GM23248 (cell line): Measurements from ENCODE around the gene TRAF3IP1. TPM values are rescaled to one million over a fixed set of nuclear protein-coding genes. Genes with fewer than 3 reads are reported as not detected.

Experiments used
- DNase-seq: peaks from one replicate; pipeline ENCODE4 v3.0.0-alpha.2; 2015
- H2AFZ ChIP-seq: fragments of 200-600 bp; sonication (generic); 2 replicates; pipeline ENCODE4 v1.6.1; 2016; ENCODE audit warnings: antibody characterized with exemption
- H3F3A ChIP-seq: fragments of 200-600 bp; sonication (generic); 2 replicates; pipeline ENCODE4 v1.6.1; 2016; ENCODE audit warnings: mild to moderate bottlenecking, antibody characterized with exemption, mixed run types; ENCODE audit not compliant: insufficient read depth
- H3K27ac ChIP-seq: fragments of 200-600 bp; sonication (generic); 2 replicates; pipeline ENCODE4 v1.5.1; 2016; ENCODE audit warnings: mild to moderate bottlenecking
- H3K27me3 ChIP-seq: fragments of 200-600 bp; sonication (generic); replicated peaks from 2 replicates; pipeline ENCODE4 v1.6.1; 2016; ENCODE audit warnings: mild to moderate bottlenecking; ENCODE audit not compliant: insufficient read depth
- H3K36me3 ChIP-seq: fragments of 200-600 bp; sonication (generic); 2 replicates; pipeline ENCODE4 v1.6.1; 2016; ENCODE audit warnings: low read depth, mild to moderate bottlenecking
- H3K4me1 ChIP-seq: fragments of 200-600 bp; sonication (generic); 2 replicates; pipeline ENCODE4 v1.6.1; 2016; ENCODE audit warnings: mild to moderate bottlenecking; ENCODE audit not compliant: insufficient read depth
- H3K4me2 ChIP-seq: fragments of 200-600 bp; sonication (generic); one replicate; pipeline ENCODE4 v1.6.1; 2016; ENCODE audit warnings: mild to moderate bottlenecking; ENCODE audit not compliant: unreplicated experiment
- H3K4me3 ChIP-seq: fragments of 200-600 bp; sonication (generic); 2 replicates; pipeline ENCODE4 v1.5.1; 2016; ENCODE audit warnings: mild to moderate bottlenecking
- H3K79me2 ChIP-seq: fragments of 200-600 bp; sonication (generic); 2 replicates; pipeline ENCODE4 v1.6.1; 2016; ENCODE audit warnings: mild to moderate bottlenecking; ENCODE audit not compliant: insufficient read depth
- H3K9ac ChIP-seq: fragments of 200-600 bp; sonication (generic); 2 replicates; pipeline ENCODE4 v1.6.1; 2016; ENCODE audit warnings: mild to moderate bottlenecking
- H3K9me2 ChIP-seq: fragments of 200-600 bp; sonication (generic); 2 replicates; pipeline ENCODE4 v1.6.1; 2016; ENCODE audit warnings: mixed run types, mild to moderate bottlenecking, moderate library complexity; ENCODE audit not compliant: insufficient read depth
- H3K9me3 ChIP-seq: fragments of 200-600 bp; sonication (generic); one replicate; pipeline ENCODE4 v1.6.1; 2017; ENCODE audit warnings: low read depth
- H4K20me1 ChIP-seq: fragments of 200-600 bp; sonication (generic); 2 replicates; pipeline ENCODE4 v1.6.0; 2016; ENCODE audit not compliant: insufficient read depth
- EZH2 ChIP-seq: fragments of 200-600 bp; sonication (generic); IDR thresholded peaks from 2 replicates; pipeline ENCODE4 v1.6.1; 2018; ENCODE audit warnings: antibody characterized with exemption, mild to moderate bottlenecking; ENCODE audit not compliant: insufficient read depth, poor library complexity, severe bottlenecking
- EZH2phosphoT487 ChIP-seq: fragments of 200-600 bp; sonication (generic); IDR thresholded peaks from 2 replicates; pipeline ENCODE4 v1.6.1; 2018; ENCODE audit warnings: antibody characterized with exemption, moderate library complexity, mild to moderate bottlenecking, low read depth; ENCODE audit not compliant: insufficient read depth
- WGBS, 2 experiments: methylation state at CpG; one replicate each; pipeline ENCODE4 v1.1.6; 2015 to 2017; ENCODE audit warnings: low lambda C conversion rate in 2 of 2, low coverage in 1 of 2; ENCODE audit errors: missing lambda C conversion rate in 2 of 2; 5-methylcytosine and 5-hydroxymethylcytosine counted together
- in situ Hi-C: fragments of 300-500 bp; cut with MboI; formaldehyde crosslinking; loops from 2 replicates; pipeline ENCODE4 v1.15.0; 2020
- polyA plus RNA-seq: library from polyadenylated mRNA; unstranded; fragments of >200 nt; fragmentation: Nextera tagmentation; extraction: Ambion mirVana; gene quantifications from 2 replicates; pipeline ENCODE4 v1.2.1, GENCODE V29; 2016
- total RNA-seq: library from RNA; depleted of rRNA; stranded (reverse); fragments of >200 nt; shearing (Covaris generic); gene quantifications from 2 replicates; pipeline ENCODE4 v1.2.3, GENCODE V29; 2014

TRAF3IP1 gene
- total and polyA plus RNA-seq, 2 experiments from 2014 or later = 9.5 to 10.6 TPM

DNA sequence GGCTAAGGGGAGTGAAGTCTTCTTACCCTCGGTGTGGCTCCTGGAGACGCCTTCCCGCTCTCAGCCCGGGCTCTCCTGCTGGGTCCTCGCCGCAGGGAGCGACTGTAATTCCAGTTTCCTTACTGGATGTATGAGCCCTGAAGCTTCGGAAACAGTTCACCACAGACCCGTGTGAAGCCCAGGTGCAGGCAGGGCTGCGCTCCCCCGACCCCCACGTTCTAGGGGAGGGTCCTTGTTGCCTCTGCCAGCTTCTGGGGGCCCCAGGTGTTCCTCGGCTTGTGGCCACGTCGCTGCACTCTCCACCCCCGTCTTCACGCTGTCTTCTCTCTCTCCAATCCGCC, 101.3 kb downstream of the TRAF3IP1 start:
- Histone ChIP-seq H3K79me2 (no peaks in the 10 kb centered on the region), H3K36me3 (no peaks in the 10 kb centered on the region), H3K9me3 (no peaks in the 10 kb centered on the region), H3K4me2 (no peak overlapping the region), H3K9ac (no peak overlapping the region), H3K27me3 (no peaks in the 10 kb centered on the region), H3F3A (peaks cover 23% of the 10 kb centered on the region), H3K27ac (no peak overlapping the region), H2AFZ (no peak overlapping the region), H4K20me1 (no peaks in the 10 kb centered on the region), H3K4me1 (peaks cover 37% of the 10 kb centered on the region), H3K4me3 (no peak overlapping the region), H3K9me2 (no peaks in the 10 kb centered on the region)
- in situ Hi-C loops = no loop called here
- no peak for TF ChIP-seq EZH2phosphoT487
- TF ChIP-seq EZH2 = no peak
- DNase-seq = no peak
- WGBS, 2 experiments = 85 to 86% methylated on average over 18 of the region's 18 CpGs

DNA sequence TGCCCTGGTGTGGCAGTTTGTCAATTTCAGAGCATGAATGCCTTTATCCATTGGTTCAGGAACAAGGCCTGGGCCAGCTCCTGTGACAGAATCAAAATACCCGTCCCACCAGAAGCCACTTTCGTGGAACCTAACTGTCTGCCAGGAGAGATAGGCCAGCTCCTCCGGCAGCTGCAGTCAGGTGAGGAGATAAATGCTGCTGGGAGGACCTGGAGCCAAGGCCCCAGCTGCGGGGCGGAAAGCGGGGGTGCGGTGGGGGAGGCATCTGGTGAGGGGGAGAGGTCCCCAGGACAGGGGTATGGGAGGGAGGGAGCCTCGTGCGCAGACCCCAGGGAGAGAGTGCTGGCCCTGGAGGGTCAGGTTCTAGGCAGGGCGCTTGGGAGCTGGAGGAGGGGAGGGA, 102.0 kb downstream of the TRAF3IP1 start:
- no peaks in the 10 kb centered on the region for H3K9me2 ChIP-seq
- no peak overlapping the region for H3K4me2 ChIP-seq
- no peak overlapping the region for H2AFZ ChIP-seq
- no peaks in the 10 kb centered on the region for H3K36me3 ChIP-seq
- WGBS, 2 experiments = 97 to 98% methylated on average over 7 to 10 of the region's 10 CpGs
- H3K9ac ChIP-seq = no peak overlapping the region
- peaks cover 37% of the 10 kb centered on the region for H3K4me1 ChIP-seq
- no peaks in the 10 kb centered on the region for H4K20me1 ChIP-seq
- H3F3A ChIP-seq = peaks cover 23% of the 10 kb centered on the region
- H3K27ac ChIP-seq = no peak overlapping the region
- DNase-seq = no peak
- no peak overlapping the region for H3K4me3 ChIP-seq
- in situ Hi-C loops = no loop called here
- peaks cover 3% of the 10 kb centered on the region for H3K79me2 ChIP-seq
- H3K9me3 ChIP-seq = no peaks in the 10 kb centered on the region
- TF ChIP-seq EZH2 (no peak), EZH2phosphoT487 (no peak)
- H3K27me3 ChIP-seq = no peaks in the 10 kb centered on the region

DNA sequence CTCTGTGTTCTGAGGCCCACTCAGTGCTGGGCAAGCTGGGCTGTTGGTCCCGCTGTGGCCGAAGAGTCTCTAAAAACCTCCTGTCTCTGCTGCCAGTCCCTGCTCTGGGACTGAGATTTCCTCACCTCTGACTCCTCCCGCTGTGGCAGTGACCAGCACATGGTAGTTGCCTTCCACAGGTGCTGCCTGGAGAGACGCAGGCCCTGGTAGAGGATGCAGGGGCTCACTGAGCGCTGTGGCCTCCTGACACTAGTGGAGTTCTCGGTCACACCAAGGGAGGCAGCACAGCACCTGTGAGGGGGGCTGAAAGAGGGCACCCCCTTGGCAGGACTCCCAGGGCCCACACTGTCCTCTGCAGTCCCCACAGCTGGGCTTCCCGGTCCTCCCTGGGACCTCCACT, 102.6 kb downstream of the TRAF3IP1 start:
- H3K27me3 ChIP-seq = no peaks in the 10 kb centered on the region
- H3K9me3 ChIP-seq = no peaks in the 10 kb centered on the region
- no peak for DNase-seq
- H3K4me1 ChIP-seq = peaks cover 39% of the 10 kb centered on the region
- peaks cover 30% of the 10 kb centered on the region for H3F3A ChIP-seq
- in situ Hi-C loops = no loop called here
- no peak overlapping the region for H2AFZ ChIP-seq
- no peaks in the 10 kb centered on the region for H4K20me1 ChIP-seq
- H3K9ac ChIP-seq = no peak overlapping the region
- H3K9me2 ChIP-seq = no peaks in the 10 kb centered on the region
- no peaks in the 10 kb centered on the region for H3K36me3 ChIP-seq
- peaks cover 9% of the 10 kb centered on the region for H3K79me2 ChIP-seq
- H3K4me3 ChIP-seq = no peak overlapping the region
- no peak overlapping the region for H3K27ac ChIP-seq
- H3K4me2 ChIP-seq = no peak overlapping the region
- TF ChIP-seq EZH2 (no peak), EZH2phosphoT487 (no peak)
- WGBS, 2 experiments = 98% methylated on average over 7 of the region's 7 CpGs

DNA sequence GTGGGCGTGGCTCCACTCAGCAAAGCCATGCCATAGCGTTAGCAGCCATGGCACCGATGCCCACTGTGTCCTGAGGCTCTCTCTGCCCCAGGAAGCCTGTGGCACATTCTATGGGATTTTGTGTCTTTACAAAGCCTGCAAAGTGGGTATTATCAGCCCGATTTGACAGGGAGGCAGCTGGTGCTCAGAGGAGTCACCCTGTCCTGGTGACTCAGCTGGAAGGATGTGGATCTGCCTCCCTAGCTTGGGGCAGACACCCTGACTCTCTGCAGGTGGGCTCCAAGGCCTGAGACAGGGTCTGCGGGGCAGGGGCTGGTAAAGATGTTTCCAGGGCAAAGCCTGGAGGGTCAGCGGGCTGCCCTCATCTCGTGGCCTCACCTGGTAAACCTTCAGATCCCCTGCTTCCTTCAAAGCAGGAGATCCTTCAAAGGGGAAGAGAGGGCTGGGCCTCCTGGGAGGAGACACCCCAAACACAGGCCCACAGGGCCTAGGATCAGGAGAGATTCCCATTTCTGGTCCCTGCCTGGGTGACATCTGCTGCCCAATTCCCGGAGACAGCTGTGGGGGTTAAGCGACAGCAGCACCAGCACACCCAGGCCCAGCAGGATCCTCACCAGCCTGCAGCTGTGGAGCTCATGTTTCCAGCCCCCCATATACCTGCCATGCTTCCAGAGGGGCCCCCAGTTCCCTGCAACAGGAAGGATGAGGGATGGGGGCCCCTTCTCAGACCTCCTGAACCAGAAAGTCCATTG, 103.4 kb downstream of the TRAF3IP1 start:
- in situ Hi-C loops = no loop called here
- no peak overlapping the region for H2AFZ ChIP-seq
- DNase-seq = peak; percentile 78

More for the DNA sequence above, 103.4 kb downstream of the TRAF3IP1 start:
- H3K9ac ChIP-seq = peak overlapping the region; percentile 46
- H3K4me2 ChIP-seq = peak overlapping the region; percentile 3
- TF ChIP-seq EZH2phosphoT487 = no peak
- TF ChIP-seq EZH2 = no peak
- no peaks in the 10 kb centered on the region for H3K27me3 ChIP-seq
- no peaks in the 10 kb centered on the region for H3K9me2 ChIP-seq
- peaks cover 38% of the 10 kb centered on the region for H3F3A ChIP-seq
- peaks cover 17% of the 10 kb centered on the region for H3K79me2 ChIP-seq
- peaks cover 47% of the 10 kb centered on the region for H3K4me1 ChIP-seq
- H3K4me3 ChIP-seq = no peak overlapping the region
- H3K36me3 ChIP-seq = no peaks in the 10 kb centered on the region
- no peaks in the 10 kb centered on the region for H4K20me1 ChIP-seq
- H3K27ac ChIP-seq = peak overlapping the region; percentile 76
- WGBS, 2 experiments = 60 to 64% methylated on average over 9 of the region's 9 CpGs
- H3K9me3 ChIP-seq = no peaks in the 10 kb centered on the region
